ENCODE measurements around the gene WDR20. TPM values are rescaled to one million over a fixed set of nuclear protein-coding genes. Genes with fewer than 3 reads are reported as not detected.

The WDR20 gene
- total and polyA plus RNA-seq, 2 of the 8 experiments (the other 6 are each of a cell fraction or from before 2014, with no cell fraction given) = 11.2 to 26.7 TPM

DNA sequence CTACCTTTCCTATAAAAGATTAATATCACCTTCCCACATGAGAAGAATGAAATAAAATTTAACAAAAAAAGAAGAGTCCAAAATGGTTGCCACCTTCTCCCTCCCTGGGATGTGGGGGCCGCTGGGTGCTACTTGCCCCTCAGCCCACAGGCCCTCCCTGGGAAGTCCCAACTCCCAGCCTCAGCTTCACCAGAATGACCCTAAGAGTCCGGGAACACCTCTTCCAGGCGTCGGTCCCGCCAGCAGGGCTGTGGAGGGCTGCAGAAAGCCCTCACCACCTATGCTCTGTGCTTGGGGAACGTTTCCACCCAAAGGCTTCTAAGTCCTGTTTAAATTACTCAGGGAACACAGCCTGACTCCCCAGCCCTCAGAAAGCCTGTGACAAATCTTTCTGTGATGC is 93.4 kb downstream of the WDR20 start:
- Histone ChIP-seq H3K14ac (ENCODE audit: insufficient read length) (no peak overlapping the region), H3K23ac (ENCODE audit: insufficient read length) (no peak overlapping the region), H3K9ac (replicated peaks in 1 of 4; ENCODE audit: extremely low read depth in 1 of 4, low read depth in 3 of 4, low read length in 3 of 4) (no peak overlapping the region), H4K20me1 (replicated peaks in 1 of 2; ENCODE audit: control insufficient read depth in 1 of 2, insufficient read depth in 2 of 2, low read length in 2 of 2) (no peaks in the 10 kb centered on the region), H2BK120ac (replicated peaks; ENCODE audit: low read depth, low read length) (no peak overlapping the region), H2AFZ (ENCODE audit: low read length) (no peak overlapping the region), H2BK15ac (ENCODE audit: low read length) (no peak overlapping the region), H4K8ac (ENCODE audit: extremely low read depth, insufficient read depth, low read length) (no peak overlapping the region), H4K91ac (replicated peaks; ENCODE audit: insufficient read length, low read length) (no peak overlapping the region), H3K79me1 (ENCODE audit: low read depth, low read length) (no peaks in the 10 kb centered on the region), H3K4ac (replicated peaks; ENCODE audit: insufficient read length, low read depth, low read length) (no peak overlapping the region), H2BK12ac (ENCODE audit: low read depth, low read length) (no peak overlapping the region), H3K27ac (ENCODE audit: low read depth, low read length) (no peak overlapping the region), H2BK5ac (ENCODE audit: low read depth, low read length) (no peak overlapping the region), H3K4me2 (ENCODE audit: insufficient read depth in 1 of 2, low read depth in 2 of 2, low read length in 2 of 2) (no peak overlapping the region), H4K5ac (ENCODE audit: insufficient read length, low read depth, low read length) (no peak overlapping the region), H3K27me3 (replicated peaks in 1 of 4; ENCODE audit: control insufficient read depth in 3 of 4, extremely low read depth in 1 of 4, insufficient read depth in 3 of 4, low read length in 3 of 4) (no peaks in the 10 kb centered on the region), H3K23me2 (ENCODE audit: low read depth, low read length) (0 out of 2 replicates have a peak, but pooled peaks cover 2% of the 10 kb centered on the region), H3K18ac (ENCODE audit: extremely low read depth, low read length) (no peak overlapping the region), H2AK5ac (ENCODE audit: low read depth, low read length) (no peak overlapping the region), H2BK20ac (ENCODE audit: low read length) (no peak overlapping the region), H3K4me3 (ENCODE audit: extremely low read depth in 1 of 4, insufficient read depth in 2 of 4, low read depth in 3 of 4, low read length in 4 of 4) (no peak overlapping the region), H3K9me3 (ENCODE audit: insufficient read depth in 2 of 2, low read depth in 1 of 2, low read length in 1 of 2) (no peaks in the 10 kb centered on the region), H3K4me1 (replicated peaks in 1 of 4; ENCODE audit: control insufficient read depth in 3 of 4, insufficient read depth in 4 of 4, low read length in 3 of 4) (peaks cover 0 to 6% (median 2%) of the 10 kb centered on the region in 4 experiments; a peak in 4 of 7 replicates), H3K36me3 (ENCODE audit: control insufficient read depth in 2 of 4, insufficient read depth in 4 of 4, low read length in 3 of 4) (no peaks in the 10 kb centered on the region), H3K79me2 (ENCODE audit: control insufficient read depth in 1 of 2, insufficient read depth in 2 of 2, low read length in 2 of 2) (no peaks in the 10 kb centered on the region), H3K56ac (replicated peaks; ENCODE audit: insufficient read length, low read depth, low read length) (no peak overlapping the region)
- no peak for DNase-seq (ENCODE audit: low read depth in 1 of 2, low spot score in 2 of 2)
- no peak for FAIRE-seq
- WGBS, 2 experiments (ENCODE audit: extremely low coverage in 1 of 2, insufficient coverage in 1 of 2, insufficient read length in 1 of 2, insufficient replicate concordance in 2 of 2, low coverage in 1 of 2, low lambda C conversion rate in 2 of 2, missing lambda C conversion rate in 1 of 2) = 93% methylated on average over 6 of the region's 6 CpGs; no CpG with 5 or more reads in 1 of the 2 experiments
- ChIA-PET CTCF (ENCODE audit: partially characterized antibody) (interaction anchor here (0.9 to 6.4 kb wide), 4 partner anchors 11 to 83 kb away, joined by 3 to 44 read pairs (median 10); partner anchors contain the start of gene ZNF839), POLR2A (ENCODE audit: partially characterized antibody) (no interaction called here)
